NB4 (cell line): Measurements from ENCODE around the gene SPINK4.

ENCODE experiments used
- DNase-seq: peaks from one replicate; pipeline ENCODE4 v3.0.0; 2010; ENCODE audit warnings: low read depth
- H3K4me3 ChIP-seq: one replicate; pipeline ENCODE4 v1.5.1; 2011; ENCODE audit warnings: mild to moderate bottlenecking, low read depth, low read length, moderate library complexity
- MYC ChIP-seq: IDR thresholded peaks from 2 replicates; pipeline ENCODE4 v1.6.1; 2011; ENCODE audit warnings: low read depth, low read length
- POLR2A ChIP-seq: IDR thresholded peaks from 2 replicates; pipeline ENCODE4 v1.6.1; 2011; ENCODE audit warnings: mild to moderate bottlenecking; ENCODE audit not compliant: insufficient read length; ENCODE audit errors: extremely low read depth
- TF ChIP-seq, protein P1 (sequence below): IDR thresholded peaks from 2 replicates; pipeline ENCODE4 v1.6.1; 2011; ENCODE audit warnings: low read depth, low read length
- TF ChIP-seq, protein P2 (sequence below): IDR thresholded peaks from one replicate; pipeline ENCODE4 v1.5.1; 2012; ENCODE audit warnings: low read depth, low read length

Gene SPINK4, protein sequence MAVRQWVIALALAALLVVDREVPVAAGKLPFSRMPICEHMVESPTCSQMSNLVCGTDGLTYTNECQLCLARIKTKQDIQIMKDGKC

DNA sequence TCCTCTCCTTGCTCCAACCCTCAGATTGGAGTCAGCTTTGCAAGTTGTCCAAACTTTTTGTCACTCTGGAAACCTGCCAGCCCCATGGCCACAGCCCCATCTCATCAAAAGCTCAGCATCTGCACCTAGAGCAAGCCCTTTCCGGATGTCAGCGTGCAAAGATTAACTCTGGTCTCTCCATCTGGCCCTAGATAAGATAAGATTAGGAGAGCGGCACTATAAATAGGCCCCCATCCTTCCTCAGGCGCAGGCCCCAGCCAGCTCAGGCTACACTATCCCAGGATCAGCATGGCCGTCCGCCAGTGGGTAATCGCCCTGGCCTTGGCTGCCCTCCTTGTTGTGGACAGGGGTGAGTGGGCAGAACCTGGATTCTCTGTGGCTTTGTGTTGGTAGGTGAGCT is at the start of gene SPINK4:
SPINK4 (plus strand) TSS at position 247 of the 400 bp plus-strand sequence; CDS start at position 289, 42 bp downstream.
- H3K4me3 ChIP-seq, result no peak within 1 kb of the TSS
- TF ChIP-seq, protein P1, sequence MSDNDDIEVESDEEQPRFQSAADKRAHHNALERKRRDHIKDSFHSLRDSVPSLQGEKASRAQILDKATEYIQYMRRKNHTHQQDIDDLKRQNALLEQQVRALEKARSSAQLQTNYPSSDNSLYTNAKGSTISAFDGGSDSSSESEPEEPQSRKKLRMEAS, result no peak
- TF ChIP-seq, protein P2, sequence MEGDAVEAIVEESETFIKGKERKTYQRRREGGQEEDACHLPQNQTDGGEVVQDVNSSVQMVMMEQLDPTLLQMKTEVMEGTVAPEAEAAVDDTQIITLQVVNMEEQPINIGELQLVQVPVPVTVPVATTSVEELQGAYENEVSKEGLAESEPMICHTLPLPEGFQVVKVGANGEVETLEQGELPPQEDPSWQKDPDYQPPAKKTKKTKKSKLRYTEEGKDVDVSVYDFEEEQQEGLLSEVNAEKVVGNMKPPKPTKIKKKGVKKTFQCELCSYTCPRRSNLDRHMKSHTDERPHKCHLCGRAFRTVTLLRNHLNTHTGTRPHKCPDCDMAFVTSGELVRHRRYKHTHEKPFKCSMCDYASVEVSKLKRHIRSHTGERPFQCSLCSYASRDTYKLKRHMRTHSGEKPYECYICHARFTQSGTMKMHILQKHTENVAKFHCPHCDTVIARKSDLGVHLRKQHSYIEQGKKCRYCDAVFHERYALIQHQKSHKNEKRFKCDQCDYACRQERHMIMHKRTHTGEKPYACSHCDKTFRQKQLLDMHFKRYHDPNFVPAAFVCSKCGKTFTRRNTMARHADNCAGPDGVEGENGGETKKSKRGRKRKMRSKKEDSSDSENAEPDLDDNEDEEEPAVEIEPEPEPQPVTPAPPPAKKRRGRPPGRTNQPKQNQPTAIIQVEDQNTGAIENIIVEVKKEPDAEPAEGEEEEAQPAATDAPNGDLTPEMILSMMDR, result no peak
- TF ChIP-seq MYC (no peak), POLR2A (no peak)
- DNase-seq, result no peak

DNA sequence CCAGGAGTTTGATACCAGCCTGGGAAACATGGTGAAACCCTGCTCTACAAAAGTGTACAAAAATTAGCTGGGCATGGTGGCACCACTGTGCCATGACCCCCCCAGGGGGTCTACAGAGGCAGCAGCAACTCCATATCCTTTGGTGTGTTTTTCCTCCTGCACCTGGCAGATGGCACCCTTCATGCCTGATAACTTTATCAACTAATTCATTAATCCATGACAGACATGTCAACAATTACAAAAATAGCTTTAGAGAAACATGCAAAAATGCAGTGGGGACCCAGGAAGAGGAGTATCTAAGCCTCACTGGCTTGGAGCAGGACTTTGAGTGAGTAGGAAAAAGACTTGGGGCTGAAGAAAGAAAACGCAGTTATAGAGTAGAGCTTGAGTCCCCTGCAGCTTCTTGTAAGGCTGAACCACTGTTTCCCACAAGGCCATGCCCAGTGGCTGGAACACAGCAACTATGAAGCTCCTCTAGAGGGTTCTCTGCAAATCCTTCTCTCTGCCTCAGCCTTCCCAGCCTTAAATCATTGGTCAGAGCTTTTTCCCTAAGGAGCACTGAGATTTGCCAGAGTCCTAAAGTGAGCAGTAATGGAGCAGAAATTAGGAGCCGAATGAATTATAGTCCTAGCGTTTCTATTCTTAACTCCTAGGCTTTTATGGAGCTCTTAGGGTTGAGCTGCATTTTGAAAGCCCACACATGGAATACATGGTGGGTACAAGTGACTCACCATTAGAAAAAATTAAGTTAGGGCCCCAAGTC is 47.3 kb upstream of the SPINK4 start:
- TF ChIP-seq, protein P1, result no peak
- TF ChIP-seq, protein P2, result no peak
- no peak for TF ChIP-seq MYC
- no peak for TF ChIP-seq POLR2A
- H3K4me3 ChIP-seq, result no peak overlapping the region
- no peak for DNase-seq

DNA sequence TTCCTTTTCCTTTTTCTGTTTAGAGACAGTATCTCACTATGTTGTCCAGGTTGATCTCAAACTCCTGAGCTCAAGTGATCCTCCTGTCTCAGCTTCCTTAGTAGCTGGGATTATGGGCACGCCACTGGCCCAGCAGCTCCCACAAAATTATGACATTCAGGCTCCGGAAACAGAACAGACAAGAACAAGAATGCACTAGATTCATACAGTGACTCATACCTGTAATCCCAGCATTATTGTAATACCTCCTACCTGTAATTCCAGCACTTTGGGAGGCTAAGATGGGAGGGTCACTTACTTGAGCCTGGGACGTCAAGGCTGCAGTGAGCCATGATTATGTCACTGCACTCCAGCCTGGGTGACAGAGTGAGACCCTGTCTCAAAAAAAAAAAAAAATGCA is 46.1 kb upstream of the SPINK4 start:
- no peak overlapping the region for H3K4me3 ChIP-seq
- DNase-seq, result no peak
- no peak for TF ChIP-seq MYC
- no peak for TF ChIP-seq POLR2A
- TF ChIP-seq, protein P1, result no peak
- TF ChIP-seq, protein P2, result no peak

DNA sequence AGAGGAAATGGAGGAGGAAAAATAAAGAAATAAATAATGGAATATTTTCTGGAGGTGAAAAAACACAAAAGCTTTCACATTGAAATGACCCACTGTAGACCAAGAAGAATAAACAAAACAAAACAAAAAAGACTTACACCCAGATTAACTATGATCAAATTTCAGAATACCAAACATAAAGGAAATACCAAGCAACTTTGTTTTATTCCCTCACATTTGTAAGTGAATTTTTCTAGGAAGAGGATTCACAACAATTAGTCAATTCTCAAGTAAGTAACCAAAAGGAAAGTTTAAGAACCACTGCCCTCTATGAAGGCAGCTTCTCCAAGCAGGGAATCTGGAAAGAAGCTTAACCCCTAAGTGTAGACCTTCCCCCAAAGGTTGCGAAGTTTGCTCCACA is 43.2 kb upstream of the SPINK4 start:
- no peak for DNase-seq
- no peak overlapping the region for H3K4me3 ChIP-seq
- TF ChIP-seq, protein P1, result no peak
- no peak for TF ChIP-seq MYC
- no peak for TF ChIP-seq POLR2A
- TF ChIP-seq, protein P2, result no peak

DNA sequence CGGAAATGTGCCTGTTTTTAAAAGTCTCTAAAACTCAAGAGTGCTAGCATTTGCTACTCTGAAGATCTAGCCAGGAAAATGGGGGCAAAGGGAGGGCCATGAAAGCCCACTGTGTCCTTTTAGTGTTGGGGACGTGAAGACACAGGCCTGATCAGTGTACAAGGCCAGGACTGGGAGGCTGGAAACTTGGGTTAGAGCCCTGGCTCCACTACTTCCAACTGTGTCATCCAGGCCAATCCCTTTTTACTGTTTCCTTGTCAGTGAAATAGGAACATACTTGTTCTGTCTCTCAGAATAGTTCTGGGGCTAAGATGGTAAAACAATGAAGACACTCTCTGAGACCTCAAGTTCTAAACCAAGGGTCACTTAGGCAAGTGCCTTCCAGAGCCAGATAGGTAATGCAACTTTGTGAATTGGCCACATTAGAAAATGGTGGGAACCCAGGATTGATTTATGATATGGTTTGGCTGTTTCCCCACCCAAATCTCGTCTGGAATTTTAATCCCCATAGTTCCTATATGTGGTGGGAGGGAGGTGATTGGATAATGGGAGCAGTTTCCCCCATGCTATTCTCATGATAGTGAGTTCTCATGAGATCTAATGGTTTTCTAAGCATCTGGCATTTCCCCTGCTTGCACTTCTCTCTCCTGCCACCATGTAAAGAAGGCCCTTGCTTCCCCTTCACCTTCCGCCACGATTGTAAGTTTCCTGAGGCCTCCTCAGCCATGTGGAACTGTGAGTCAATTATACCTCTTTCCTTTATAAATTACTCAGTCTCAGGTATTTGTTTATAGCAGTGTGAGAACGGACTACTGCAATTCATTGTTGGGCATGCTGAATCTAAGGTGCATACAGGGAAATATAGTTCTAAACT is 42.5 kb upstream of the SPINK4 start:
- DNase-seq, result no peak
- H3K4me3 ChIP-seq, result no peak overlapping the region
- no peak for TF ChIP-seq POLR2A
- TF ChIP-seq, protein P2, result no peak
- TF ChIP-seq, protein P1, result no peak
- no peak for TF ChIP-seq MYC
